Suprapubic skin (tissue), 3 donors: ENCODE results near the gene AP4M1.

Experiments used
- CTCF ChIP-seq, 2 donors: fragments of 200-600 bp in 1 of 2; fragments of 450-650 bp in 1 of 2; sonication (generic) in 1 of 2; IDR thresholded peaks; one replicate each; pipeline ENCODE4 v1.5.1; 2016 to 2019; ENCODE audit warnings: antibody characterized with exemption in 2 of 2, mild to moderate bottlenecking in 1 of 2, moderate library complexity in 1 of 2
- EP300 ChIP-seq: sonication (generic); formaldehyde crosslinking; IDR thresholded peaks from one replicate; pipeline ENCODE4 v1.6.1; 2017; ENCODE audit warnings: antibody characterized with exemption
- POLR2A ChIP-seq, 2 donors: fragments of 450-650 bp; IDR thresholded peaks; one replicate each; pipeline ENCODE4 v1.6.1; 2017; ENCODE audit warnings: antibody characterized with exemption in 2 of 2, mild to moderate bottlenecking in 2 of 2, moderate library complexity in 2 of 2

- TF ChIP-seq CTCF (IDR thresholded peaks at IDR 0.05) (no peak), POLR2A (IDR thresholded peaks at IDR 0.05) (no peak), EP300 (no peak)
Observed at GRCh38 chr7:100089458-100090196, 11.8 kb upstream of the AP4M1 start.
